ENCODE data around the gene TCP11L2.

DNA sequence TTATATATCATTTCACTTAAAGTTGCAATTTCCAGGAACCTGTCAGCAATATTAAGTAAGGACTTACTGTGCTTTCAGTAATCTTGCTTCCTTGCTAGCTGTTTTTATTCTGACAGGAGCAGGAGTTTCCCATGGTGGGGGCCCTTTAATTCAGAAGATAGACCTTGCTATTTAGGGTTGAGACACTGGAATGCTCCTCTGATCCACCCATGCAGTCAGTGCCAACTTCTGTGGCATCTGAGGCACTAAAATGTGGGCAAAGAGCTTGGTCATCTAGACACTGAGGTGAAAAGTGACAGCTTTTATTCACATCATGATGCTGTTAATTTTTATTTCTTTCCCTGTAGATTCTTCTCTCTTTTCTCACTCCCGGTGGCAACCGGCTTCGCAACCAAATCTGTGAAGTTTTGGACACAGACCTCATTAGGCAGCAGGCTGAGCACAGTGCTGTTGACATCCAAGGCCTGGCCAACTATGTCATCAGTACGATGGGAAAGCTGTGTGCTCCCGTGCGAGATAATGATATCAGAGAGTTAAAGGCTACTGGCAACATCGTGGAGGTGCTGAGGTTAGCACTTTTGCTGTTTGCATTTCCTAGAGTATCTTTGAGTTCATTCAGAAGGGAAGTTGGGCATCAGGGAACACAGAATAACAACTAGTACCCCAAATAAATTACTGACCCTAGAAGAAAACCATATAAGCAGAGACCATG lies 18.8 kb downstream of the TCP11L2 start:
- TF ChIP-seq, protein P1, sequence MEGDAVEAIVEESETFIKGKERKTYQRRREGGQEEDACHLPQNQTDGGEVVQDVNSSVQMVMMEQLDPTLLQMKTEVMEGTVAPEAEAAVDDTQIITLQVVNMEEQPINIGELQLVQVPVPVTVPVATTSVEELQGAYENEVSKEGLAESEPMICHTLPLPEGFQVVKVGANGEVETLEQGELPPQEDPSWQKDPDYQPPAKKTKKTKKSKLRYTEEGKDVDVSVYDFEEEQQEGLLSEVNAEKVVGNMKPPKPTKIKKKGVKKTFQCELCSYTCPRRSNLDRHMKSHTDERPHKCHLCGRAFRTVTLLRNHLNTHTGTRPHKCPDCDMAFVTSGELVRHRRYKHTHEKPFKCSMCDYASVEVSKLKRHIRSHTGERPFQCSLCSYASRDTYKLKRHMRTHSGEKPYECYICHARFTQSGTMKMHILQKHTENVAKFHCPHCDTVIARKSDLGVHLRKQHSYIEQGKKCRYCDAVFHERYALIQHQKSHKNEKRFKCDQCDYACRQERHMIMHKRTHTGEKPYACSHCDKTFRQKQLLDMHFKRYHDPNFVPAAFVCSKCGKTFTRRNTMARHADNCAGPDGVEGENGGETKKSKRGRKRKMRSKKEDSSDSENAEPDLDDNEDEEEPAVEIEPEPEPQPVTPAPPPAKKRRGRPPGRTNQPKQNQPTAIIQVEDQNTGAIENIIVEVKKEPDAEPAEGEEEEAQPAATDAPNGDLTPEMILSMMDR (conservative IDR thresholded peaks at IDR 0.05; ENCODE audit: low read depth, low read length), result no peak
- TF ChIP-seq MAZ (IDR thresholded peaks at IDR 0.05; ENCODE audit: borderline replicate concordance, low read depth, low read length) (no peak), RCOR1 (IDR thresholded peaks at IDR 0.05; ENCODE audit: insufficient replicate concordance, low read length) (no peak), RFX5 (IDR thresholded peaks at IDR 0.05; ENCODE audit: low read depth, low read length) (no peak), MXI1 (IDR thresholded peaks at IDR 0.05; ENCODE audit: borderline replicate concordance, low read depth, low read length) (no peak), BHLHE40 (IDR thresholded peaks at IDR 0.05; ENCODE audit: low read depth, low read length) (no peak), CEBPB (IDR thresholded peaks at IDR 0.05; ENCODE audit: low read depth, low read length) (no peak), RAD21 (IDR thresholded peaks at IDR 0.05; ENCODE audit: low read length) (no peak), POLR2A (IDR thresholded peaks at IDR 0.05; ENCODE audit: low read depth, low read length) (no peak), FOS (IDR thresholded peaks at IDR 0.05; ENCODE audit: low read depth, low read length) (no peak), SMC3 (IDR thresholded peaks at IDR 0.05; ENCODE audit: low read depth, low read length) (no peak)
- TF ChIP-seq, protein P2, sequence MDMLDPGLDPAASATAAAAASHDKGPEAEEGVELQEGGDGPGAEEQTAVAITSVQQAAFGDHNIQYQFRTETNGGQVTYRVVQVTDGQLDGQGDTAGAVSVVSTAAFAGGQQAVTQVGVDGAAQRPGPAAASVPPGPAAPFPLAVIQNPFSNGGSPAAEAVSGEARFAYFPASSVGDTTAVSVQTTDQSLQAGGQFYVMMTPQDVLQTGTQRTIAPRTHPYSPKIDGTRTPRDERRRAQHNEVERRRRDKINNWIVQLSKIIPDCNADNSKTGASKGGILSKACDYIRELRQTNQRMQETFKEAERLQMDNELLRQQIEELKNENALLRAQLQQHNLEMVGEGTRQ (IDR thresholded peaks at IDR 0.05; ENCODE audit: low read depth, low read length), result no peak

Data from IMR-90 (cell line).